HG03565 (cell line): ENCODE results near the gene ADD2.
"Not testable (repeated sequence)": the region's sequence is repeated elsewhere in the genome, so short reads cannot be mapped to it uniquely, and the experiment has no call there.

ENCODE experiments used
- ATAC-seq: cut with Tn5 transposase; IDR thresholded peaks from one replicate; pipeline ENCODE4 v1.9.1; 2021; ENCODE audit warnings: mild to moderate bottlenecking, moderate library complexity; ENCODE audit not compliant: unreplicated experiment

Gene ADD2

DNA sequence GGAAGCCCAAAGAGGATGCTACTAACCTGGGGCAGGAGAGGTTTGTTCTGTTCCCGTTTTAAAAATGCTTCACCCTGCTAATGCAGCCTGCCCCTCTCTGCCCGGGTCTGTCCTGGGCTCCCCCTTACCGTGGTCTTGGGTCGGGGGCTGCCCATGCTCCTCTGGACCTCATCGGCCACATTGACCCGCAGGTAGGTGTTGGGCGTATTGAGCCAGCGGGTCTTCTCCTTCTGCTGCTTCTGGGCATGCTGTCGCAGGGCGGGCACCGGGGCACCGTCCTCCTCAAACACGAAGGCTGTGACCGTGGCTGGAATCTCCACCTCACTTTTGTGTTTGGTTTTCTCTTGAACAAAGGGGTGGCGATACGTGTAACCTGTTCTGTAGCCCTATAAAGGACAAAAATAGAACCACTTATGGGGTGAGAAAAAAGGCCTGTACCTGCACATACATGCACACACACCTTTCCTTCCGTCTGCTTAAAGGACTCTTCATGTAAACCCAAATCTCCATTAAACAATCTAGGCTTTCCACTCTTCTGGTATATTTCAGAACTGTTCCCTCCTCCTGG is 89.3 kb downstream of the ADD2 start:
- ATAC-seq = no peak

DNA sequence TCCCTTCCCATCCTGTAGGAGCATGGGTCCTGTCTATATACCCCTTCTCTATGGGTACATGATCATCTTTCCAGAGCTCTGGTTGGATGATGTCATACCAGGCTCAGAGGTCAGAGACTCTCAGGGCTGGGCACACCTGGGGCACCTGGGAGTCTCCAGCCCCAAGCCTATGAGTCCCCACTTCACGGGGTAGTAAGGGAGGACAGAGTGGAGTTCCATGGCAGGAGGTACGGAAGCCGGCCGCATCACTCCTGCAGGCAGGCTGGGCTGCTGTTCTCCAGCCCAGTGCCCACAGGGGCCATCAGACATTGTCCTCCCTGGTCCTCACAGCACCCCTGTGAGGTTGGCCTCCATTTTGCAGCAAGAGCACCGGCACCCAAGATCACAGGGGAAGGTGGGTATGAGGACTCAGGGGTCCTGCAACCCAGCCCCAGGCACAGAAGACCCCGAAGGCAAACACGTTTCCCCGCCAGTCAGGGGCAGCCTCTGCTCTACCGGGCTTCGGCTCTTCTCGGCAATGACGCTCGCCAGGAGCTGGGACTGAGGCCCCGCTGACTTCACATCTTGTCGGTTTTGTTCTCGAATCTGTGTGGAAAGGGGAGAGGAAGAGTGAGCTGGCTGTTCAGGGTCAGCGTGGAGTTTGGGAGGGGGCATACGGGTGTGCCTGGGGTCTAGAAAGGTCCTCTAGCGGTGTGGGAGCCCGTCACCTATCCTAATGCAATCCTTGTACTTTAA is 91.5 kb downstream of the ADD2 start:
- ATAC-seq = no peak

DNA sequence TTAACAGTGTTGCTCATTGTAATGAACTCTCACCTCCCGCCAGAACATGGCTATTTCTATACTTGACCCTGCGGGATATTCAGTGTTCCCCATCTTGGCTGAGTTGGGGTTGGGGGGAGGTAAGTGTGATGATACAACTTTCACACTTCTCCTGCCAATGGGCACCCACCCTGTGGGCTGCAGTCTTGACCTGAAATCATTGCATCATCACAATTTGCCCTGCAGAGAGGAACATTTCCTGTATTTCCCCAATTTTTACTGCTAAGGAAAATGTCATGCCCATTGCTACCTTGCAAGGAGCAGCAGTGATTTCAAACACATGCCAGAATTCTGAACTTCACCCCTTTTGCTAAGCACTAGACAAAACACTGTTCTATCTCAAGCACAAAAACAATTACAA is 92.1 kb downstream of the ADD2 start:
- ATAC-seq = no peak

DNA sequence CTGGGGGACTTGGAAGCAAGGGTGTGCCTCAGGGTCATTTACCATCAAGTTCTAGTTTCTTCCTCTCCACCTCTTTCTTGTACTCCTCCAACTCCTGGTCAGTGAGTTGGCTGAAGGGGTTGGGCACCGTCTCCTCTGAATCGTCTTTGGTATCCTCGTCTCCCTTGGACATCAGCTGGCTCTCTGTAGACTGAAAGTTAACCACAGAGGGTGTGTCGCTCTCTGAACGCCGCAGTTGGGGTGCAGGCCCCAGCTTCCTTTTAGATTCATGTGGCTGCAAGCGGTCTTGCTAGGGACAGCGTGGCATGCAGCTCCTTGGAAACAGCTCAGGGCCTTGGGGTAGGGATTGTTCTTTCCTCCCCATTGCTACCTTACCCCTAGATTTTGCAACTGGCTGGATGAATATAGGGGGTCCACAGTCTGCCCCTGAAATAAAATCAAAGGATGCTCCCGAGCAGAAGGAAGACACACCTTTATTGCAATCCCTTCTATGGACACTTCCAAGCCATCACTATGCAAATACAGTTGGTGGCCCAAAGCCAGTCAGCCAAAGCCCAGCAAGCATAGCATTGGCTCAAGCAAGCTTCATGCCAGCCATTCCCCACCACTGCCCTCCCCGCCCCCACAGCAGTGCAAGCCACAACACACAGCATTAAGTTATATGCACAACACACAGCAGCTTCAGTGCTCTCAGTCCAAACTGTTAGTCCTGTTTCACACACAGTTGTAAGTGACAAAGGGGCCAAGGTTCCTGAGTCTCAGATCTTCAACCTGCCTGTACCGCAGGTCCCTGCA is 93.2 kb downstream of the ADD2 start:
- no peak for ATAC-seq

DNA sequence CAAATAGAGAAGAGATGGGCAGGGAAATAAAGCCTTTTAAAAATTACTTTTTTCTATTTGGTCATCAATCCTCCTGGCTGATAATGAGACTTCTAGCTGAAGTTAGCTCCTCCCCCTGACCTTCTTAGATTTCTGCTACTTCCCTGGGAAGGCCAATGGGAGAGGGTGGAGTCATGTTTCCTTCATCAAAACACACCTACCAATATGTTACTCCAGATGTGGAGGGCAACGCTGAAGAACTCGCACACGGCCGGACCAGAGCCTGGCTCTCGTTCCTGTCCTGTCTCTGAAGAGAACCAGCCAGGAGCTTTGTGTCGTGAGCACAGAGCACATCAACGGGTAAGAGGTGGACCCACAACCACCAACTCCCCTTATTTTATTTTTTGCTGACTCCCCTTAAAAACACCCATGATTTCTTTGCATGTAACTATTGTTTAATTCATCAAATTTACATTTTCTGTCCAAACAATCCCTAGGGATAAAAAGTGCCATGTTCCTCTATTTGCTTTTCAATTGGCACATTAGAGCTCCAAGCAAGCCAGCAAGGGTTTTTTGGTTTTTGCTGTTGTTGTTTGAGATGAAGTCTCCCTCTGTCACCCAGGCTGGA is 94.9 kb downstream of the ADD2 start:
- ATAC-seq = no peak

DNA sequence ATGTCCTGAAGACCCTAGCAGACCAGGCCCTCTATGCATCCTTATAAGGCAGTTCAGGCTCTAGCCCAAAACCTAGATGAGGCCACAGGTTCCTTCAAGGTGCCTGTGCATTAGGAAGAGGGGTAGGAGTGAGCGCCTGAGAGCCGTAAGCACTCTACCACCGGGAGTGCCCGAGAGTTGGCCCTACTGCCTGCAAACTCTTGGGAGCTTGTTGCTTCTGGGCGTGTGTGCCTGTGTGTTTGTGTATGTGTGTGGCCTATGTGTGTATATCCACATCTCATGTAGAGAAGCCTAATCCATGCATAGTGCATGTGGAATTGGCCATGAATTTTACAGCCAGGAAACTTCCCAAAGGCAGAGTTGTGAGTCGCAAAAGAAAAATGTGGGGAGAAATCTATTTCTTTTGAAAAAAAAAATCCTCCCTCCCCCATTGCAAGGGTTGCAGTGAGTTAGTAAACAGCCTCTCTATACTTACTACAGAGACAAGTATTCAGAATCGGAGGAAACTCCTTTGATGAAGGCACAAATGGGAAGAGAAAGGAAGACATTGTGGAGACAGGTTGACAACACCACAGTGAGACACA is 96.8 kb downstream of the ADD2 start:
- no peak for ATAC-seq

DNA sequence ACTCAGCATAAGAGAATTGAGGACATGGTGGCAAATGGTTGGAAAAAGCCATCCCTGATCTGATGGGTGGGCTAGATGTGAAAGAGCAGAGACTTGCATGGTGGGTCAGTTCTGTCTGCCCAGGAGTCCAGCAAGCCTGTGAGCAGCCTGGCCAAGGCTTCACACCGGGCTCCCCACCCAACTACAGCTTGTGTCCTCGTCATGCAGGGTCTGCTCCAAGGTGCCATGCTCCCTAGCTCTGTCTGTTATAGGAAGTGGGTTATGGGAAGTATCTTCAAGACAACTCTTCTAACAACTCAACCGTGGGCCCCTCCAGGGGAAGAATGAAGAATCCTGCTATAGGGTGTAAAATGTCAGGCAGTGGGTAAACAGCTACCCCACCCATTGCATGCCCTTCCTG is 97.4 kb downstream of the ADD2 start:
- no peak for ATAC-seq

DNA sequence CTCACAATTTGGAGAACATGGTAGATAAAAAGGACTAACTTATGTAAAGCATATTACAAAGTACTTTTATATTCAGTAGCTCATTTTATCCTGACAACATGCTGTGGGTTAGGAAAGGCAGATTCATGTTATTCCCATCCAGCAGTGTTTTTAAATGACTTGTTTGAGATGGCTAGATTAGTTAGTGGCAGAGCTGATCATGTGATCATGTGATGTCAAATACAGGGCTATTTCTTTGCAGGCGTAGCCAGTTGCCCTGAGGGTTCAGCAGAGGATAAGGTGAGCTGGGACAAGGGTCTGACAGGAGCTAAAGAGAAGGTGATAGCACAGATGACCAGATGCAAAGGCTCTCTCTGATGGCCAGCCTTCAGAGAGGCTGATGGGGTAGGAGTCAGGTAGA is 97.8 kb downstream of the ADD2 start:
- ATAC-seq = no peak

DNA sequence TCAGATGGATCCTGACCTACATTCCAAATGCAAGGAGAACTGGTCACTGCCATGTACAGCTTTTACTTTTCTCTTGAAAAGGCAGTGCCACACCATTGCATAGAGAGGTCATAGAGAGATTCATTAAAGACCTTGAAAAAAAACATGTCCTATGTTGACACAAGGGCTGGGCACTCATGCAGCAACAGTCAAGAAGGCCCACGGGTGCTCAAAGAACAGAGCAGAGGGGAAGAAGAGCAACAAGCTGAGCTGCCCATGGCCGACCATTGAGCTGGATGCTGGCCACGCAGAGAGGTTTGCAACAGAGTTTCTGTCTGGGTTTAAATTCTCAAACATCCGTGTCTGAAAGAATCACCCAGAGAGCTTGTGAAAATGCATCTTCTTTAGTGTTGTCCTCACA is 99.1 kb downstream of the ADD2 start:
- no peak for ATAC-seq

DNA sequence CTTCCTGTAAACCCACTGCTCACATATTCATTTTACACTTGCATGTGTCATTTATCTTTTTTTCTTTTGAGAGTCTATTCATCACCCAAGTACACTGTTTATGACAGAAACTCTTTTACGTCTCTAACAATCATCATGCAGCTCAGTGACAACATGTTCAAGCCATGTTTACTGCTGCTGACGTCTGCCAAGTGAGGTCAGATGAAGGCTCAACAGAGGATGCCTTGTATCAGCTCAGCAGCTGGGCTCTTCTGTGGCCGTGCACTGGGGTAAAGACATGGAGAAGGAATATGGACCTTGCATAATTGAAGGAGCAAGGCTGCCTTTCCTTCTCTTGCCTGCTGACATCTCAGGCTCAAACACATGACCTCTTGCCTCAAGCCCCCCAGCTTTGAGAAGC is 99.6 kb downstream of the ADD2 start:
- no peak for ATAC-seq

DNA sequence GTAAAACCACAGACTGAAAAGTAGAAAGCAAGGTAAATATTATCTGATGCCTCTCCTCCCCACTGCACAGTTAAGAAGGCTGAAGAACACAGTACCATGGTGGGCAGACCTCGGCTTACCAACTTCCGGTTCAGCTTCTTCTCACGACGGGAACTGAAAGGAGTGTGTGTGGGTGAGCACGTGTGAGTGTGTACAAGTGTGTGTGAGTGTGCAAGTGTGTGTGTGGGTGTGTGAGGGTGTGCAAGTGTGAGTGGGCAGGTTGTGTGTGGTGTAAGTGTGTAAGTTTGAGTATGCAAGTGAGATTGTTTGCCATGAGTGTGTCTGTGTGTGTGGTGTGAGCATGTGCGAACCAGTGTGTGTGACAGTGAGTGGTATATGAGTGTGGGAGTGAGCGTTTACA is 103.5 kb downstream of the ADD2 start:
- no peak for ATAC-seq

DNA sequence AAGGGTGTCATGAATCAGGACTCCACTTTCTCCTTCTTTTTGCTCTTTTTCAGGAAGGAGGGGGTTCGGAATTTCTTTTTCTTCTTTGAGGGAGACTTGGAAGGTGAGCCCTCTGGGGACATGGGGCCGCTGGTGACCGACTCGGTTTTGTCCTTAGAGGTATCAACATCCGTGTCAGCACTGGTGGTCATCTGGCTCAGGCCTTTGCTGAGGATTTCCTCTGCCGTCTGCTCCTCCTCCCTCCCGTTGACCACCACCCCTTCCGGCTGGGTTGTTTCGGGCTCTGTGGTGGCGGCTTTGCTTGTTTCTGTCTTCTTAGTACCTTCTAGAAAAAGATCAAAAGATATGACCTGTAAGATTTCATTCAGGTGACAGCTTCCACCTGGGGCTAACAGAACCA is 104.6 kb downstream of the ADD2 start:
- no peak for ATAC-seq

DNA sequence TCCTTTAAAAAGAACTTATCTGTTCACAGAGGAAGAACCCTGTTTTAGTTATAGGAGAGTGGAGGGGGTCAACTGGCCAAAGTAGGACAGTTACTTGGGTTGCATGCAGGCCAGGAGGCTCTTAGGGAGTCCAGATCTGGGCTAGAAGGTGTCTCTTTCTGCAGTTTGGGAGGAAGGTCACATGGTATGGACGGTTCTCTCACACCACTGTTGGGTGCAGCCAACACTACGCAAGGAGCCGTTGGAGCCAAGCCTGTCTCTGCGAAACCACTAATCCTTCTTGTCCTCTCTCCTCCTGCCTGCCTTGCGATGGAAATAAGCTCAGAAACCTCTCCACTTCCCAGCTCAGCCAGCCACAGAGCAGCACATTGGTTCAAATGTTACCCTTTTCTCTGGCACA is 108.4 kb downstream of the ADD2 start:
- ATAC-seq = no peak

DNA sequence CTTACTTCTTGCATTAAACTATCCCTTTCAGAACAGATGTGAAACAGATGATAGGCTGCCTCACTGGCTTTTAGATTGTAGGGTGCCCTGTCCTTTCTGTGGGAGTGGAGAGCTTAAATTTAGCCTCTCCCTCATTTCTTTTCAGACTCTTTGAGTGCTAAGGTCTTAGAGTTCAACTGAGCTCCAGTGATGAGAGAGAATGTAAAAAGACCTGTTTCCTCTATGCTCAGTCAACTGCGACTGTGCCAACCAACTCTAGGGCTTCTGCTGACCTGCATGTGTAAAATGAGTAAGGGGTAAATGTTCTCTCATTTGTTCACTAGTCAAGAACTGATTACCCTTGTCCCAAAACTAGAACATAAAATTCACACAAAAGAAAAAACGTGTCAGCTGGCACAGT is 109.5 kb downstream of the ADD2 start:
- no peak for ATAC-seq

DNA sequence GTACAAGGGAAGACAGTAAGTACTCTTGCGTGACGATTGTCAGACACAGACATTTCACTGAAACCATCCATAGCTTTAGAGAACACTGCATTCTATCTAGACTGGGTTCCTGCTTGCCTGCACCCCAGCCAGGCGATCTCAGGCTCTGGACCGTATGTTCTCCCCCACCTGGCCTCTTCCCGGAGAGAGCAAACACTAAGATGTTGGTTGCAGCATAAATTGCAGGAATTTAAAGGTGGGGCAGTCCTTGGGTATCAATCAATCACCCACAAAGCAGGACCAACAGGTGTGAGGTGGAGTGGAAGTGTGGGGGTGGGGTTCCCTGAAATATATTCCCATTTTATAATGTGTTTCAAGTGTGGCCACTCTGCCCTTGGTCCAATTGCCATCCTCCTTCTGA is 110.8 kb downstream of the ADD2 start:
- no peak for ATAC-seq

DNA sequence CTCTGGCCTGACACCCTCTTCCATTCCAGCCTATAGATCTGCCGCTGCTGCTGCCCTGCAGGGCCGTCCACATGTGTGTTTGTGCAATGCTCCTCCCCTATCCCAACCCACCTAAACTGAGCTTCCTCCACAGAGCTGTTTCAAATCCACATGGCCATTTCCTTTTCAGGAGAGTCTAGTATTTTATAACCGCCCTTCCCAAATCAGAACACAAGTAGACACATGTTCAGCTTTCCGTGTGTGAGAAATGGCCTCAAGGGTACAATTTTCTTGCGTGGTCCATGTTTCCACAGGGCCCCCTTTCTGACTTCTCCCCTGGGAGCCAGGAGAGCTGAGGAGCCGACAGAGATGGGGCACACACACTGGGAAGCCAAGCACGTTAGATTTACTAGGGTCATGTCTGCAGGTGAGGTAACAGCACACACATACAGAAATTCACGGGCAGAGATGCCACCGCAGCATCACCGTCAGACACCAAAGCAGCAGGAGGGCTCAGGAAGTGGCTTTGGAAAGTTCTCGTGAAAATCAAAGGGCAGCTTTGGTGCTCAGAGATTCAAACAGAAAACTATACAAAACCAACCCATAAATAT is 111.5 kb downstream of the ADD2 start:
- ATAC-seq = no peak

DNA sequence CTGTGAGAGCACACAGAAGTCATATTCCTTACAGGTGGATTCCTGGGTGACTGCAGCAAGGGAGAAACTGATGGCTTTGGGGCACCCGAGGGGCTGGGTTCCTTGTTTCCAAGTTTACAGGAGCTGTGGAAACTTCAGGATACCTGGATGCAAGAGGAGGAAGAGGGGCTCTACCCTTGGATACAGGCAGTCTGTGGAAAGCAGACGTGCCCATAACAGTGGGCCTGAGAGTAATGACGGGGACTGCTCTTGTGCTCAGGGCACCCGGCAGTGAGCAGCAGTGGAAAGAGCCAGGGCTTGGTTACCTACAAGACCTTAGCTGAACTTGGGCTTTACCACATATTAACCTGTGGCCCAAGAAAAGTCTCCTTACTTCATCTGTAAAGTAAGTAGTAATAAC is 112.2 kb downstream of the ADD2 start:
- ATAC-seq = no peak

DNA sequence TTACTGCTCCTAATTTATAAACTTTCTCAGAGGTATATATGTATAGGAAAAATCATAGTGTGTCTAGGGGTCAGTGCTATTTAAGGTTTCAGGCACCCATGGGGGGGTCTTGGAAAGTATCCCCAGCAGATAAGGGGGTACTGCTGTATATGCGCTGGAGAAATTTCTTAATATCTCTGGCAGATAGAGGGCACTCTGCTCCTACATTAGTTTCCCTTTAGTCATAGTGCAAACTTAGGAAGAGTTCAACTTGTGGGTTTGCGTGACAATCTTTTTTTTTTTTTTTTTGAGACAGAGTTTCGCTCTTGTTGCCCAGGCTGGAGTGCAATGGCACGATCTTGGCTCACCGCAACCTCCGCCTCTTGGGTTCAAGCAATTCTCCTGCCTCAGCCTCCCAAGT is 112.8 kb downstream of the ADD2 start:
- not testable (repeated sequence) for ATAC-seq

DNA sequence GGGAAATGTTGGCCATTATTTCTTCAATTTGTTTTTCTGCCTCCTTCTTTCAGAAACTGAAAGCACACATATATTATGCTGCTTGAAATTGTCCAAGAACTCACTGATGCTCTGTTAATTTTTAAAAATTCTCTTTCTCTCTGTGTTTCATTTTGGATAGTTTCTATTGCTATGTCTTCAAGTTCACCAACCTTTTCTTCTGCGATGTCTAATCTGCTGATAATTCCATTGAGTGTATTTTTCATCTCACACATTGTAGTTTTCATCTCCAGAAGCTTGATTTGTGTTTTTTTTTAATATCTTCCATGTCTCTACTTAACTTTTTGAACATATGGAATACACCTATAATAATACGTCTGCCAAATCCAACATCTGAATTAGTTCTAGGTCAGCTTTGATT is 116.3 kb downstream of the ADD2 start:
- ATAC-seq = no peak

DNA sequence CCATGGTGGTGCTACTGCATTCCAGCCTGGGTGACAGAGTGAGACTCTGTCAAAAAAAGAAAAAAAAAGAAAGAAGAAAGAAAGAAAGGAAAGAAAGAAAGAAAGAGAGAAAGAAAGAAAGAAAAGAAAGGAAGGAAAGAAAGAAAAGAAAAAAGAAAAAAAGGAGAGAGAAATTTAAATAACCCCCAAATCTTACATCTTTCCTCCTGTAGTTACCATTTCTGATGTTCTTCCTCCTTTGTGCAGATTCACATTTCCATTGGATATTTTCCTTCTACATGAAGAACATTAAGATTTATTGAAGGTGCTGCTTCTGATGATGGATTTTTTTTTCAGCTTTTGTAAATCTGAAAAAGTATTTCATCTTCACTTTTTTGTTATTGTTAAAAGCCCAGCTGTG is 117.0 kb downstream of the ADD2 start:
- no peak for ATAC-seq

DNA sequence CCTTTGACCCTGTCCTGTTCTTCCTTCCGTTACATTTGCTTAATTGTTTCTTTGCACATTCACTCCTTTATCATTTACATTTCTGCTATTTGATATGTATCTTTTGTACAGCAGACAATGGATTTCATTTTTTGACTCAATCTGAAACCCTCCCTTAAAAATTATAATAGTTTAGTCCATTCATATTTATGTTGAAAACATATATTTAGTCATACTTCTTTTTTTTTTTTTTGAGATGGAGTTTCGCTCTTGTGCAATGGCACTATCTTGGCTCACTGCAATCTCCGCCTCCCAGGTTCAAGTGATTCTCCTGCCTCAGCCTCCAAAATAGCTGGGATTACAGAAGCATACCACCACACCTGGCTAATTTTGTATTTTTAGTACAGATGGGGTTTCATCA is 119.0 kb downstream of the ADD2 start:
- no peak for ATAC-seq
